Stomach smooth muscle (tissue), 2 donors: ENCODE data around the gene SGIP1.

Experiments used
- H3K27ac ChIP-seq: one replicate; pipeline ENCODE4 v1.7.0; 2013; ENCODE audit warnings: mild to moderate bottlenecking, low read length, inconsistent platforms
- H3K27me3 ChIP-seq, 2 donors: one replicate each; pipeline ENCODE4 v1.7.0; 2013; ENCODE audit warnings: low read length in 2 of 2; ENCODE audit not compliant: insufficient read depth in 2 of 2, control insufficient read depth in 1 of 2
- H3K36me3 ChIP-seq, 2 donors: one replicate each; pipeline ENCODE4 v1.7.0; 2013; ENCODE audit warnings: low read length in 2 of 2; ENCODE audit not compliant: control insufficient read depth in 2 of 2, insufficient read depth in 2 of 2
- H3K4me1 ChIP-seq: one replicate; pipeline ENCODE4 v1.7.0; 2013; ENCODE audit warnings: low read length; ENCODE audit not compliant: control insufficient read depth, insufficient read depth
- H3K4me3 ChIP-seq, 2 donors: one replicate each; pipeline ENCODE4 v1.7.0; 2013; ENCODE audit warnings: low read length in 2 of 2
- H3K9ac ChIP-seq, 2 donors: one replicate each; pipeline ENCODE4 v1.7.0; 2013; ENCODE audit warnings: low read length in 2 of 2, mild to moderate bottlenecking in 1 of 2
- H3K9me3 ChIP-seq, 2 donors: one replicate each; pipeline ENCODE4 v1.7.0; 2013; ENCODE audit warnings: low read length in 2 of 2; ENCODE audit not compliant: control insufficient read depth in 2 of 2
- donor health status: healthy.
- donor health status: Pancreatic carcinoma.

SGIP1 gene

GRCh38 chr1:66605419-66605997 is 71.6 kb downstream of the SGIP1 start:
- no peak overlapping the region for H3K9ac ChIP-seq
- H3K4me1 ChIP-seq, result no peaks in the 10 kb centered on the region
- H3K9me3 ChIP-seq, result no peaks in the 10 kb centered on the region
- H3K27me3 ChIP-seq, result no peaks in the 10 kb centered on the region
- no peaks in the 10 kb centered on the region for H3K36me3 ChIP-seq
- no peak overlapping the region for H3K27ac ChIP-seq
- H3K4me3 ChIP-seq, result no peak overlapping the region

GRCh38 chr1:66606362-66607065 is 72.6 kb downstream of the SGIP1 start:
- H3K9ac ChIP-seq, result no peak overlapping the region
- no peak overlapping the region for H3K4me3 ChIP-seq
- no peaks in the 10 kb centered on the region for H3K27me3 ChIP-seq
- H3K36me3 ChIP-seq, result no peaks in the 10 kb centered on the region
- no peaks in the 10 kb centered on the region for H3K4me1 ChIP-seq
- no peak overlapping the region for H3K27ac ChIP-seq
- no peaks in the 10 kb centered on the region for H3K9me3 ChIP-seq

- no peaks in the 10 kb centered on the region for H3K4me1 ChIP-seq
- H3K4me3 ChIP-seq, result no peak overlapping the region
- H3K36me3 ChIP-seq, result no peaks in the 10 kb centered on the region
- H3K9ac ChIP-seq, result no peak overlapping the region
- no peaks in the 10 kb centered on the region for H3K27me3 ChIP-seq
- H3K27ac ChIP-seq, result no peak overlapping the region
- no peaks in the 10 kb centered on the region for H3K9me3 ChIP-seq
Observed at GRCh38 chr1:66607458-66607857, 73.5 kb downstream of the SGIP1 start.

- Histone ChIP-seq H3K27me3 (no peaks in the 10 kb centered on the region), H3K9me3 (no peaks in the 10 kb centered on the region), H3K4me3 (no peak overlapping the region), H3K9ac (no peak overlapping the region), H3K27ac (no peak overlapping the region), H3K4me1 (no peaks in the 10 kb centered on the region), H3K36me3 (no peaks in the 10 kb centered on the region)
Observed at GRCh38 chr1:66613187-66613586, 79.2 kb downstream of the SGIP1 start.

- no peaks in the 10 kb centered on the region for H3K36me3 ChIP-seq
- H3K9ac ChIP-seq, result no peak overlapping the region
- no peaks in the 10 kb centered on the region for H3K4me1 ChIP-seq
Observed at GRCh38 chr1:66617362-66618184, 83.6 kb downstream of the SGIP1 start.

GRCh38 chr1:66618390-66618789 is 84.4 kb downstream of the SGIP1 start:
- no peaks in the 10 kb centered on the region for H3K27me3 ChIP-seq
- no peaks in the 10 kb centered on the region for H3K4me1 ChIP-seq
- H3K9ac ChIP-seq, result no peak overlapping the region
- H3K36me3 ChIP-seq, result no peaks in the 10 kb centered on the region
- no peak overlapping the region for H3K4me3 ChIP-seq
- no peak overlapping the region for H3K27ac ChIP-seq
- H3K9me3 ChIP-seq, result no peaks in the 10 kb centered on the region

More at GRCh38 chr1:66617362-66618184, 83.6 kb downstream of the SGIP1 start:
- Histone ChIP-seq H3K9me3 (no peaks in the 10 kb centered on the region), H3K27ac (no peak overlapping the region), H3K27me3 (no peaks in the 10 kb centered on the region), H3K4me3 (no peak overlapping the region)

GRCh38 chr1:66623812-66624211 is 89.9 kb downstream of the SGIP1 start:
- H3K27ac ChIP-seq, result no peak overlapping the region
- no peak overlapping the region for H3K9ac ChIP-seq
- no peaks in the 10 kb centered on the region for H3K27me3 ChIP-seq
- H3K9me3 ChIP-seq, result no peaks in the 10 kb centered on the region
- H3K4me3 ChIP-seq, result no peak overlapping the region
- no peaks in the 10 kb centered on the region for H3K4me1 ChIP-seq
- no peaks in the 10 kb centered on the region for H3K36me3 ChIP-seq

GRCh38 chr1:66624412-66625060 is 90.6 kb downstream of the SGIP1 start:
- Histone ChIP-seq H3K9ac (no peak overlapping the region), H3K36me3 (no peaks in the 10 kb centered on the region), H3K27ac (no peak overlapping the region), H3K4me1 (no peaks in the 10 kb centered on the region), H3K9me3 (no peaks in the 10 kb centered on the region), H3K27me3 (no peaks in the 10 kb centered on the region), H3K4me3 (no peak overlapping the region)

- H3K27ac ChIP-seq, result no peak overlapping the region
- H3K36me3 ChIP-seq, result no peaks in the 10 kb centered on the region
- H3K27me3 ChIP-seq, result no peaks in the 10 kb centered on the region
- no peak overlapping the region for H3K4me3 ChIP-seq
- no peak overlapping the region for H3K9ac ChIP-seq
- no peaks in the 10 kb centered on the region for H3K9me3 ChIP-seq
- H3K4me1 ChIP-seq, result no peaks in the 10 kb centered on the region
Observed at GRCh38 chr1:66626261-66626660, 92.3 kb downstream of the SGIP1 start.

GRCh38 chr1:66628926-66629325 is 95.0 kb downstream of the SGIP1 start:
- H3K9me3 ChIP-seq, result no peaks in the 10 kb centered on the region
- H3K9ac ChIP-seq, result no peak overlapping the region
- no peak overlapping the region for H3K4me3 ChIP-seq
- no peaks in the 10 kb centered on the region for H3K4me1 ChIP-seq
- H3K36me3 ChIP-seq, result no peaks in the 10 kb centered on the region
- H3K27ac ChIP-seq, result no peak overlapping the region
- no peaks in the 10 kb centered on the region for H3K27me3 ChIP-seq
